WTC11 (cell line): ENCODE measurements around the gene DDOST. TPM values are rescaled to one million over a fixed set of nuclear protein-coding genes. Genes with fewer than 3 reads are reported as not detected.

Source experiments
- ATAC-seq: fragments of 200-7000 bp; cut with Tn5 transposase; 2 replicates; pipeline ENCODE4 v1.10.0; 2021; ENCODE audit warnings: mild to moderate bottlenecking, moderate library complexity
- CTCF ChIA-PET: fragments of 300-600 bp; sonication (Branson Sonifier 250); formaldehyde crosslinking; loops from one replicate; lab custom pipeline; 2021; ENCODE audit warnings: antibody characterized with exemption; lab: Charles Lee
- POLR2A ChIA-PET: fragments of 350-600 bp; sonication (Branson Sonifier 250); formaldehyde crosslinking; loops from one replicate; lab custom pipeline; 2021; ENCODE audit warnings: antibody characterized with exemption; lab: Charles Lee
- DNase-seq: peaks from one replicate; pipeline ENCODE4 v3.0.0; 2021; ENCODE audit warnings: low spot score
- H3K27ac Mint-ChIP-seq: 2 replicates; pipeline ENCODE4 v1.8.0; 2021; ENCODE audit warnings: mixed read lengths
- H3K27me3 Mint-ChIP-seq: 2 replicates; pipeline ENCODE4 v1.8.0; 2021; ENCODE audit warnings: low read depth, mild to moderate bottlenecking, moderate library complexity, mixed read lengths
- H3K36me3 Mint-ChIP-seq: 2 replicates; pipeline ENCODE4 v1.8.0; 2021; ENCODE audit warnings: mixed read lengths
- H3K4me1 Mint-ChIP-seq: 2 replicates; pipeline ENCODE4 v1.8.0; 2022; ENCODE audit warnings: mixed read lengths
- H3K4me3 Mint-ChIP-seq: 2 replicates; pipeline ENCODE4 v1.8.0; 2021; ENCODE audit warnings: mild to moderate bottlenecking, moderate library complexity, mixed read lengths
- H3K9me3 Mint-ChIP-seq: 2 replicates; pipeline ENCODE4 v1.8.0; 2021; ENCODE audit warnings: mixed read lengths
- CREB1 ChIP-seq: sonication (generic); formaldehyde crosslinking; IDR thresholded peaks from 2 replicates; pipeline ENCODE4 v1.8.0; 2023; ENCODE audit warnings: mild to moderate bottlenecking, missing genetic modification reagents
- ESRRA ChIP-seq: sonication (generic); formaldehyde crosslinking; IDR thresholded peaks from 2 replicates; pipeline ENCODE4 v1.8.1; 2022; ENCODE audit warnings: mild to moderate bottlenecking, missing genetic modification reagents, borderline replicate concordance
- ETV6 ChIP-seq: sonication (generic); formaldehyde crosslinking; IDR thresholded peaks from 2 replicates; pipeline ENCODE4 v1.8.1; 2022; ENCODE audit warnings: mild to moderate bottlenecking, missing genetic modification reagents
- GABPB1 ChIP-seq: sonication (generic); formaldehyde crosslinking; IDR thresholded peaks from 2 replicates; pipeline ENCODE4 v1.8.1; 2023; ENCODE audit warnings: mild to moderate bottlenecking, missing genetic modification reagents
- OVOL2 ChIP-seq: fragments of 250-450 bp; sonication (Bioruptor Pico); IDR thresholded peaks from 2 replicates; pipeline ENCODE4 v1.9.0; 2021; ENCODE audit warnings: mild to moderate bottlenecking, borderline replicate concordance
- TCF7 ChIP-seq: sonication (generic); formaldehyde crosslinking; IDR thresholded peaks from 2 replicates; pipeline ENCODE4 v1.8.0; 2022; ENCODE audit warnings: mild to moderate bottlenecking, low read depth, missing genetic modification reagents, moderate library complexity
- ZNF121 ChIP-seq: sonication (generic); formaldehyde crosslinking; IDR thresholded peaks from 2 replicates; pipeline ENCODE4 v1.8.0; 2023; ENCODE audit warnings: missing genetic modification reagents
- ZNF281 ChIP-seq: sonication (generic); formaldehyde crosslinking; IDR thresholded peaks from 2 replicates; pipeline ENCODE4 v1.8.0; 2023; ENCODE audit warnings: mild to moderate bottlenecking, missing genetic modification reagents
- ZNF423 ChIP-seq: fragments of 250-450 bp; sonication (Bioruptor Pico); IDR thresholded peaks from 2 replicates; pipeline ENCODE4 v2.1.2; 2022; ENCODE audit warnings: mild to moderate bottlenecking, moderate library complexity
- total RNA-seq: library from RNA; stranded (reverse); gene quantifications from 3 replicates; pipeline ENCODE4 v1.2.3, GENCODE V29; 2021
- TF ChIP-seq, protein P1 (sequence below): sonication (generic); formaldehyde crosslinking; IDR thresholded peaks from 2 replicates; pipeline ENCODE4 v1.8.1; 2023; ENCODE audit warnings: mild to moderate bottlenecking, missing genetic modification reagents, borderline replicate concordance
- TF ChIP-seq, protein P2 (sequence below): fragments of 200-600 bp; IDR thresholded peaks from 2 replicates; pipeline ENCODE4 v1.8.0; 2022; ENCODE audit warnings: antibody characterized with exemption
- TF ChIP-seq, protein P3 (sequence below): sonication (generic); formaldehyde crosslinking; IDR thresholded peaks from 2 replicates; pipeline ENCODE4 v1.8.0; 2022; ENCODE audit warnings: missing genetic modification reagents
- TF ChIP-seq, protein P4 (sequence below): sonication (generic); formaldehyde crosslinking; IDR thresholded peaks from 2 replicates; pipeline ENCODE4 v1.8.1; 2023; ENCODE audit warnings: mild to moderate bottlenecking, moderate library complexity, missing genetic modification reagents

The DDOST gene
- total RNA-seq, 1 experiment from 2014 or later = 300 TPM

DNA sequence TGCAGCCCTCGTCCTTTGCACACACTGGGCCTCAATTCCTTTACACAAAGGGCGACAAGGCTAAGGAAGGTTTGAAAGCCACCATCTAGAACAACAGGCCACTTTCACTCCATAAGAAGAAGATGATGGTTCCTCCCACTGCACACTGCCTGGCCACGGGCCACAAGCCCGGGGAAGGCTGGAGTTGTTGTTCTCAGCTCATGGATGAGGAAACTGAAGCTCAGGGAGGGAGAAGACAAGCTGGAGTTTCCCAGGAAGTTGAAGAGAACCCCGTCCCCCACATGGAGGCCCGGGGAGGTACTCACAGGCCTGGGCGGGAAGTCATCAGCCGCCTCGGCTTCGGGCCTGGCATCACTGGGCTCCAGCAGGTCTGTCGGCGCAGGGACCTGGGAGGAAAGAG is 24.6 kb upstream of the DDOST start (continued):
- TF ChIP-seq, protein P1, sequence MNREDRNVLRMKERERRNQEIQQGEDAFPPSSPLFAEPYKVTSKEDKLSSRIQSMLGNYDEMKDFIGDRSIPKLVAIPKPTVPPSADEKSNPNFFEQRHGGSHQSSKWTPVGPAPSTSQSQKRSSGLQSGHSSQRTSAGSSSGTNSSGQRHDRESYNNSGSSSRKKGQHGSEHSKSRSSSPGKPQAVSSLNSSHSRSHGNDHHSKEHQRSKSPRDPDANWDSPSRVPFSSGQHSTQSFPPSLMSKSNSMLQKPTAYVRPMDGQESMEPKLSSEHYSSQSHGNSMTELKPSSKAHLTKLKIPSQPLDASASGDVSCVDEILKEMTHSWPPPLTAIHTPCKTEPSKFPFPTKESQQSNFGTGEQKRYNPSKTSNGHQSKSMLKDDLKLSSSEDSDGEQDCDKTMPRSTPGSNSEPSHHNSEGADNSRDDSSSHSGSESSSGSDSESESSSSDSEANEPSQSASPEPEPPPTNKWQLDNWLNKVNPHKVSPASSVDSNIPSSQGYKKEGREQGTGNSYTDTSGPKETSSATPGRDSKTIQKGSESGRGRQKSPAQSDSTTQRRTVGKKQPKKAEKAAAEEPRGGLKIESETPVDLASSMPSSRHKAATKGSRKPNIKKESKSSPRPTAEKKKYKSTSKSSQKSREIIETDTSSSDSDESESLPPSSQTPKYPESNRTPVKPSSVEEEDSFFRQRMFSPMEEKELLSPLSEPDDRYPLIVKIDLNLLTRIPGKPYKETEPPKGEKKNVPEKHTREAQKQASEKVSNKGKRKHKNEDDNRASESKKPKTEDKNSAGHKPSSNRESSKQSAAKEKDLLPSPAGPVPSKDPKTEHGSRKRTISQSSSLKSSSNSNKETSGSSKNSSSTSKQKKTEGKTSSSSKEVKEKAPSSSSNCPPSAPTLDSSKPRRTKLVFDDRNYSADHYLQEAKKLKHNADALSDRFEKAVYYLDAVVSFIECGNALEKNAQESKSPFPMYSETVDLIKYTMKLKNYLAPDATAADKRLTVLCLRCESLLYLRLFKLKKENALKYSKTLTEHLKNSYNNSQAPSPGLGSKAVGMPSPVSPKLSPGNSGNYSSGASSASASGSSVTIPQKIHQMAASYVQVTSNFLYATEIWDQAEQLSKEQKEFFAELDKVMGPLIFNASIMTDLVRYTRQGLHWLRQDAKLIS (CRISPR knock-in tag) = no peak
- TF ChIP-seq ZNF281 (CRISPR knock-in tag) = no peak
- TF ChIP-seq, protein P2, sequence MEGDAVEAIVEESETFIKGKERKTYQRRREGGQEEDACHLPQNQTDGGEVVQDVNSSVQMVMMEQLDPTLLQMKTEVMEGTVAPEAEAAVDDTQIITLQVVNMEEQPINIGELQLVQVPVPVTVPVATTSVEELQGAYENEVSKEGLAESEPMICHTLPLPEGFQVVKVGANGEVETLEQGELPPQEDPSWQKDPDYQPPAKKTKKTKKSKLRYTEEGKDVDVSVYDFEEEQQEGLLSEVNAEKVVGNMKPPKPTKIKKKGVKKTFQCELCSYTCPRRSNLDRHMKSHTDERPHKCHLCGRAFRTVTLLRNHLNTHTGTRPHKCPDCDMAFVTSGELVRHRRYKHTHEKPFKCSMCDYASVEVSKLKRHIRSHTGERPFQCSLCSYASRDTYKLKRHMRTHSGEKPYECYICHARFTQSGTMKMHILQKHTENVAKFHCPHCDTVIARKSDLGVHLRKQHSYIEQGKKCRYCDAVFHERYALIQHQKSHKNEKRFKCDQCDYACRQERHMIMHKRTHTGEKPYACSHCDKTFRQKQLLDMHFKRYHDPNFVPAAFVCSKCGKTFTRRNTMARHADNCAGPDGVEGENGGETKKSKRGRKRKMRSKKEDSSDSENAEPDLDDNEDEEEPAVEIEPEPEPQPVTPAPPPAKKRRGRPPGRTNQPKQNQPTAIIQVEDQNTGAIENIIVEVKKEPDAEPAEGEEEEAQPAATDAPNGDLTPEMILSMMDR = no peak
- no peak for TF ChIP-seq TCF7 (CRISPR knock-in tag)

- H3K4me3 Mint-ChIP-seq = no peak overlapping the region
- no peaks in the 10 kb centered on the region for H3K9me3 Mint-ChIP-seq
- ChIA-PET POLR2A (interaction anchor here (0.7 kb wide), 1 partner anchor 18 kb away, joined by 3 read pairs; no protein-coding TSS in a partner anchor), CTCF (interaction anchor here (0.6 to 1.5 kb wide), 4 partner anchors 8 to 110 kb away, joined by 3 to 9 read pairs (median 4); partner anchors contain the start of gene DDOST)
- H3K27ac Mint-ChIP-seq = no peak overlapping the region
- TF ChIP-seq ESRRA (CRISPR knock-in tag) (no peak), ETV6 (CRISPR knock-in tag) (no peak), ZNF423 (no peak), GABPB1 (CRISPR knock-in tag) (no peak), CREB1 (CRISPR knock-in tag) (no peak), ZNF121 (CRISPR knock-in tag) (no peak), OVOL2 (CRISPR knock-in tag) (no peak)
- TF ChIP-seq, protein P3, sequence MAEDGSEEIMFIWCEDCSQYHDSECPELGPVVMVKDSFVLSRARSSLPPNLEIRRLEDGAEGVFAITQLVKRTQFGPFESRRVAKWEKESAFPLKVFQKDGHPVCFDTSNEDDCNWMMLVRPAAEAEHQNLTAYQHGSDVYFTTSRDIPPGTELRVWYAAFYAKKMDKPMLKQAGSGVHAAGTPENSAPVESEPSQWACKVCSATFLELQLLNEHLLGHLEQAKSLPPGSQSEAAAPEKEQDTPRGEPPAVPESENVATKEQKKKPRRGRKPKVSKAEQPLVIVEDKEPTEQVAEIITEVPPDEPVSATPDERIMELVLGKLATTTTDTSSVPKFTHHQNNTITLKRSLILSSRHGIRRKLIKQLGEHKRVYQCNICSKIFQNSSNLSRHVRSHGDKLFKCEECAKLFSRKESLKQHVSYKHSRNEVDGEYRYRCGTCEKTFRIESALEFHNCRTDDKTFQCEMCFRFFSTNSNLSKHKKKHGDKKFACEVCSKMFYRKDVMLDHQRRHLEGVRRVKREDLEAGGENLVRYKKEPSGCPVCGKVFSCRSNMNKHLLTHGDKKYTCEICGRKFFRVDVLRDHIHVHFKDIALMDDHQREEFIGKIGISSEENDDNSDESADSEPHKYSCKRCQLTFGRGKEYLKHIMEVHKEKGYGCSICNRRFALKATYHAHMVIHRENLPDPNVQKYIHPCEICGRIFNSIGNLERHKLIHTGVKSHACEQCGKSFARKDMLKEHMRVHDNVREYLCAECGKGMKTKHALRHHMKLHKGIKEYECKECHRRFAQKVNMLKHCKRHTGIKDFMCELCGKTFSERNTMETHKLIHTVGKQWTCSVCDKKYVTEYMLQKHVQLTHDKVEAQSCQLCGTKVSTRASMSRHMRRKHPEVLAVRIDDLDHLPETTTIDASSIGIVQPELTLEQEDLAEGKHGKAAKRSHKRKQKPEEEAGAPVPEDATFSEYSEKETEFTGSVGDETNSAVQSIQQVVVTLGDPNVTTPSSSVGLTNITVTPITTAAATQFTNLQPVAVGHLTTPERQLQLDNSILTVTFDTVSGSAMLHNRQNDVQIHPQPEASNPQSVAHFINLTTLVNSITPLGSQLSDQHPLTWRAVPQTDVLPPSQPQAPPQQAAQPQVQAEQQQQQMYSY (CRISPR knock-in tag) = no peak
- TF ChIP-seq, protein P4, sequence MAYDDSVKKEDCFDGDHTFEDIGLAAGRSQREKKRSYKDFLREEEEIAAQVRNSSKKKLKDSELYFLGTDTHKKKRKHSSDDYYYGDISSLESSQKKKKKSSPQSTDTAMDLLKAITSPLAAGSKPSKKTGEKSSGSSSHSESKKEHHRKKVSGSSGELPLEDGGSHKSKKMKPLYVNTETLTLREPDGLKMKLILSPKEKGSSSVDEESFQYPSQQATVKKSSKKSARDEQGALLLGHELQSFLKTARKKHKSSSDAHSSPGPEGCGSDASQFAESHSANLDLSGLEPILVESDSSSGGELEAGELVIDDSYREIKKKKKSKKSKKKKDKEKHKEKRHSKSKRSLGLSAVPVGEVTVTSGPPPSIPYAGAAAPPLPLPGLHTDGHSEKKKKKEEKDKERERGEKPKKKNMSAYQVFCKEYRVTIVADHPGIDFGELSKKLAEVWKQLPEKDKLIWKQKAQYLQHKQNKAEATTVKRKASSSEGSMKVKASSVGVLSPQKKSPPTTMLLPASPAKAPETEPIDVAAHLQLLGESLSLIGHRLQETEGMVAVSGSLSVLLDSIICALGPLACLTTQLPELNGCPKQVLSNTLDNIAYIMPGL (CRISPR knock-in tag) = no peak
- TF ChIP-seq, all 79 proteins: peak for 0
- no peaks in the 10 kb centered on the region for H3K4me1 Mint-ChIP-seq
- no peak for DNase-seq
- ATAC-seq = no peak
- peaks cover 6% of the 10 kb centered on the region for H3K36me3 Mint-ChIP-seq
- H3K27me3 Mint-ChIP-seq = no peaks in the 10 kb centered on the region
Measured at GRCh38 chr1:20685099-20685662, 24.0 kb upstream of the DDOST start.
